Activated CD4-positive, alpha-beta memory T cell treated with anti-CD3 and anti-CD28 coated beads, Interleukin-2, amount 10 ng/mL, durations not matched to agents 7 days and 5 days (primary cell): ENCODE measurements around the gene ZNF277. TPM values are rescaled to one million over a fixed set of nuclear protein-coding genes. Genes with fewer than 3 reads are reported as not detected.

Source experiments
- CTCF ChIA-PET: fragments of 350-600 bp; sonication (Branson Sonifier 250); formaldehyde crosslinking; loops from one replicate; lab custom pipeline; 2021; ENCODE audit warnings: antibody characterized with exemption, inconsistent platforms; lab: Charles Lee
- POLR2A ChIA-PET: fragments of 350-600 bp; sonication (Branson Sonifier 250); formaldehyde crosslinking; loops from one replicate; lab custom pipeline; 2021; ENCODE audit warnings: antibody characterized with exemption; lab: Charles Lee
- DNase-seq: peaks from one replicate; pipeline ENCODE4 v3.0.0-alpha.2; 2020
- H3K27ac Mint-ChIP-seq: one replicate; pipeline ENCODE4 v1.8.0; 2021; ENCODE audit warnings: mild to moderate bottlenecking, mixed read lengths
- H3K27me3 Mint-ChIP-seq: one replicate; pipeline ENCODE4 v1.8.0; 2021; ENCODE audit warnings: mixed read lengths
- H3K36me3 Mint-ChIP-seq: one replicate; pipeline ENCODE4 v1.8.0; 2021; ENCODE audit warnings: low read depth, mixed read lengths
- H3K4me1 Mint-ChIP-seq: one replicate; pipeline ENCODE4 v1.8.0; 2021; ENCODE audit warnings: mixed read lengths
- H3K4me3 Mint-ChIP-seq: one replicate; pipeline ENCODE4 v1.8.0; 2021; ENCODE audit warnings: mild to moderate bottlenecking, mixed read lengths
- H3K9me3 Mint-ChIP-seq: one replicate; pipeline ENCODE4 v1.8.0; 2021; ENCODE audit warnings: mixed read lengths
- total RNA-seq, 2 experiments: library from RNA; stranded (reverse); gene quantifications; one replicate each; pipeline ENCODE4 v1.2.3, GENCODE V29; 2021

ZNF277 gene
- total RNA-seq, 2 experiments from 2014 or later = 27.4 to 27.6 TPM

DNA sequence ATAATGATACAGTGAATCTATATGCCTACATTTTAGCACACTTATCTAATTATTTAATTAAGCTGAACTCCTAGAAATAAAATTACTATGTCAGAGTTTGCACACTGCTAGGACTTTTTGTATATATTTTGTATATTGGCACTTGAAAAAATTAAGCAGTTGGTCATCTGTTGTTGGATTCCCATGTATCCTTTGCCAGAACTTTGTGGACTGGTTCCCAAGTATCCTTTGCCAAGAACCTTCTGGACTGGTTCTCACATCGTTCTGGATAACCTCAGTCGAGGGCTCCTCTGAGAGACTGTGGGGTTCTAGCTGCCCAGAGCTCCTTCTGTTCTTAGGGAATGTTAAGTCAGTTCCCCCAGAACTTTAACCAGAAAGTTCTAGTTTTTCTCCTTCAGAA, 135.0 kb downstream of the ZNF277 start:
- ChIA-PET POLR2A (no interaction called here), CTCF (no interaction called here)
- no peak for DNase-seq
- H3K27me3 Mint-ChIP-seq = no peaks in the 10 kb centered on the region
- H3K4me3 Mint-ChIP-seq = no peak overlapping the region
- H3K36me3 Mint-ChIP-seq = peaks cover 29% of the 10 kb centered on the region
- no peak overlapping the region for H3K27ac Mint-ChIP-seq
- H3K4me1 Mint-ChIP-seq = no peaks in the 10 kb centered on the region
- H3K9me3 Mint-ChIP-seq = no peaks in the 10 kb centered on the region

DNA sequence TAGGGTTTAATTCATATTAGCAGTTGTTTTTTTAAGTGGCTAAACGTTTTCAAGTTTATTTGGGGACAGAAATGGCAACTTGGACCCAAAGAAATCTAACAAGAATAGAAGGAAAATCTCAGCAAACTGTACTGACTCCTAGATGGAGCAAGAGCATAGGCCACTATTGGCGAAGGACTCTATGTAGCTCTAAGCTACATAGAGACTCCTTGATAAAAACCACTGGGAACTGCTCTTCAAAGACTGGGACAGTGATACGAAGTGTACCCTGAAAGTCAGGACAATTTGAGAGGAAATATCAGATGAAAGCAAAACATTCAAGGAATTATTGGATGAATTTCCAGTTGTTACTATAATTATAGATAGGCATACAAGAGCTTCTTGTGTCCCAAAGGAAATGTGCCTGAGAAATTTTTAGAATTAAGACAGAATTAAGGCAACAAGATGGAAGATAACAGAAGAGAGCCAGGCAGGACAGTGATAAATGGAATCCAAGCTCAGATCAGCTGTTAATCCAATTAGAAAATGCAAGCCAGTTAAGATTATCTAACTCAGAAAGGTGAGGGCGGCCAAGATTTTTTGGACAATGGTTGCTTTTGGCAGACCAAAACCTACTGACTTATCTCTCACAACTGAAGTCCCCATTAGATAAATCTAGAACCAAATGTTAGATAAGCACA, 140.0 kb downstream of the ZNF277 start:
- Mint-ChIP-seq H3K4me1 (no peaks in the 10 kb centered on the region), H3K27ac (no peak overlapping the region), H3K9me3 (no peaks in the 10 kb centered on the region), H3K27me3 (no peaks in the 10 kb centered on the region), H3K4me3 (no peak overlapping the region), H3K36me3 (peaks cover 20% of the 10 kb centered on the region)
- no peak for DNase-seq
- CTCF ChIA-PET = no interaction called here
- POLR2A ChIA-PET = no interaction called here

DNA sequence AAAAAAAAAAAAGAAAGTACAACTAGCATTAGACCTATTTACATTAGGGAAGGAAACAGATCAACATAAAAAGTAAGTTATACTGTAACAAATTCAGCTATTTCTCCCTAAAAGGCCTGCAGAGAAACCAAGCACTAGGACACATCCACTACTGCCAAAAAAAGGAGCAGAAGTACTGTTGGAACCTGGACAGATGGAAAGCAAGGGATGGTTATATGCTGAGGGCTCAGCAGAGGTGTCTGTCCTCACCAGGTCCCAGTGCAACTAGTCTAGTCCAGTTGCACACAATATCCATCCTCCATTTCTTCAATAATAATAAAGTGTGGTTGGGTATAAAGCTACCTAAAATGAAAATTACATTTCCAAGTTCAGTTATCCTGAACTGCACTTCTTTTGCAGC, 140.6 kb downstream of the ZNF277 start:
- no peaks in the 10 kb centered on the region for H3K9me3 Mint-ChIP-seq
- POLR2A ChIA-PET = no interaction called here
- CTCF ChIA-PET = no interaction called here
- no peak for DNase-seq
- H3K27me3 Mint-ChIP-seq = no peaks in the 10 kb centered on the region
- peaks cover 19% of the 10 kb centered on the region for H3K36me3 Mint-ChIP-seq
- no peak overlapping the region for H3K4me3 Mint-ChIP-seq
- no peak overlapping the region for H3K27ac Mint-ChIP-seq
- H3K4me1 Mint-ChIP-seq = no peaks in the 10 kb centered on the region

DNA sequence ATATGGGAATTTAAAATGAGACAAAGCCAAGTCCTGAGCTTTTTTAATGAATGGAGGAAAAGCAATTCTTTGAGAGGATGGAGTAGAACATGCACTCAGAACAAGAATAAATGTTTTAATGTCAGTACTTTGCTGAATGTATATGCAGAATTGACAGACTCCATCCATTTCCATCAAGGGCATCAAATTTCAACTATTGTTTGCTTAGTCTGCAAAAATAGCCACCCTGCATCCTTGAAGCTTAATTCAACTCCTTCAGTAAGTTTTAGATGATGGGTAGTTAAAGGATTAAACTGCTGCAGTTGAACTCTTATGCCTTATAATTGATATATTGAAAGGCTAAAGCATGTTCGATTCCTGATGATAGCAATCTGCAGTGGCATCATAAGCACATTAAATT, 144.1 kb downstream of the ZNF277 start:
- no peak for DNase-seq
- peaks cover 5% of the 10 kb centered on the region for H3K27me3 Mint-ChIP-seq
- H3K27ac Mint-ChIP-seq = no peak overlapping the region
- no peaks in the 10 kb centered on the region for H3K36me3 Mint-ChIP-seq
- no peaks in the 10 kb centered on the region for H3K9me3 Mint-ChIP-seq
- ChIA-PET POLR2A (no interaction called here), CTCF (no interaction called here)
- H3K4me1 Mint-ChIP-seq = no peaks in the 10 kb centered on the region
- H3K4me3 Mint-ChIP-seq = no peak overlapping the region

DNA sequence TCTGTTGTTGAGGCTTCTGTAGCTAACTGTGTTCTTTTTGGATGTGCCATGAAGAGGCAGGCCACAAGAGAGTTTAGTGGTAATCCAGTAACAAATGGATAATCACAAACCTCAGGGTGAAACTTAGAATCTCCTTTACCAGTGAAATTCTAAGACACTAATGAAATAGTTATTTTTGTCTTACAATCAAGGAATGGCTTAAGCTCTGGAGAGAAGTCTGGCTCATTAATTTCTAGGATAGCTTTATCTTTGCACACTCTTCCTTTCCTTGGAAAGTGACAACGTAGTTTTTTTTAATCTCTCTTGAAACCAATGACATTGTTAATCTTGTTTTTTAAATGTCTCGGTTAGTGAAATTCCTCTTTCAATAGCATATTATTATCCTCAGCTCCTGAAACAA, 150.1 kb downstream of the ZNF277 start:
- H3K27me3 Mint-ChIP-seq = peaks cover 11% of the 10 kb centered on the region
- DNase-seq = no peak
- no peaks in the 10 kb centered on the region for H3K9me3 Mint-ChIP-seq
- H3K36me3 Mint-ChIP-seq = no peaks in the 10 kb centered on the region
- H3K4me3 Mint-ChIP-seq = no peak overlapping the region
- no peak overlapping the region for H3K27ac Mint-ChIP-seq
- CTCF ChIA-PET = no interaction called here
- POLR2A ChIA-PET = no interaction called here
- no peaks in the 10 kb centered on the region for H3K4me1 Mint-ChIP-seq

DNA sequence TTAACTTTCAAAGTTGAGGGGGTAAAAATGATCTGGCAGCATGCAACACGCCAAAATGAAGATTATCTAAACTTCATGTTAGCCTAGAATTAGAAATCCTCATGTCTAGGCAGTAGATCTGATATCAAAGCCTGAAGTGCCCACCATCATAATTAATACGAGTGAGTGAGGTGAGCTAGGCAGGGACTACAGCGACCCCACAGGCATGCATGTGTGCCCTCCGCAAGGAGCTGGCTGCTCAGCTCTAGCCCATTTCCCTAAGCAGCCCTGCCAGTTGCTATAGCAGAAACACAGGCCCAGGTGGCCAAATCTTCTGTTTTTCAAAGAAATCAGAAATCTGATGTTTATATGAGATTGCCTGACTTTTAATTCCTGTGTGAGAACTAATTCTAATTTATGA, 150.6 kb downstream of the ZNF277 start:
- peaks cover 11% of the 10 kb centered on the region for H3K27me3 Mint-ChIP-seq
- H3K4me1 Mint-ChIP-seq = no peaks in the 10 kb centered on the region
- POLR2A ChIA-PET = no interaction called here

DNA sequence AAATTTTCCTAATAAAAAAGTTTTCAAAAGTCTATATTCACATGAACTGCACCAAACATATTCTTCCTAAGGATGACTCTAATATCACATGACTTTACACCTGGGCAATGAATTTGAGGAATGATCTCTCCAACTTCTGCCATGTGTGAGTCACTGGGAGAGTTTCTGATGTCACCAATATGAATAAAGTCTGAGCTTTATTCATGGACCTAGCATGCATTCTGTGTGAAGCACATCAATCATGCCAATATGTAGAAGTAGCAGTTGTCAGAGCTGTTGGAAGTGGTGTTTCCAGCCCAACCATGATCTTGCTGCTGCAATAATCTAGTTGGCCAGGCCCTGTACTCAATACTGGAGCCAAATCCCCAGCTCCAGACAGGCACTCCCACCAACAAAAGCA, 152.0 kb downstream of the ZNF277 start:
- H3K27me3 Mint-ChIP-seq = peaks cover 8% of the 10 kb centered on the region
- no peak for DNase-seq
- H3K4me1 Mint-ChIP-seq = no peaks in the 10 kb centered on the region
- no peaks in the 10 kb centered on the region for H3K36me3 Mint-ChIP-seq
- ChIA-PET CTCF (no interaction called here), POLR2A (no interaction called here)
- H3K4me3 Mint-ChIP-seq = no peak overlapping the region
- H3K27ac Mint-ChIP-seq = no peak overlapping the region
- H3K9me3 Mint-ChIP-seq = no peaks in the 10 kb centered on the region

More for the DNA sequence above, 150.6 kb downstream of the ZNF277 start:
- no peak overlapping the region for H3K27ac Mint-ChIP-seq
- CTCF ChIA-PET = no interaction called here
- no peak overlapping the region for H3K4me3 Mint-ChIP-seq
- H3K36me3 Mint-ChIP-seq = no peaks in the 10 kb centered on the region
- no peaks in the 10 kb centered on the region for H3K9me3 Mint-ChIP-seq
- no peak for DNase-seq

DNA sequence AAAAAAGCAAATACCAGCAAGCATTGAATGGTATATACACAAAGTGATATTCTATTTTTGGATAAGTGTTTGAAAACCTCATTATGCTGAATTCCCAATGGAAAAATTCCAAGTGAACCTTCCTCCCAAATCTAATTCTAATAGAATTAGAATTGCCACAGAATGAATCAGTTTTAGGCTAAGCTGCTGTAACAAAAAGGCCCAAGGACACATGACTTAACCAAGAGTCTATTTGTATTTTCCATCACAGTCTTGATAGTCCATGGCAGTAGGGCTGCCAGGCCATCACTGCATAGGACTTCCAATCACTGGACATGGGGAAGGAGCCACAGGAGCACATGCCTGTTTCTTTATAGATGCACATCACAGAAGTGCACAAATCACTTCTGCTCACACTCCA, 152.6 kb downstream of the ZNF277 start:
- Mint-ChIP-seq H3K9me3 (no peaks in the 10 kb centered on the region), H3K27ac (no peak overlapping the region), H3K36me3 (no peaks in the 10 kb centered on the region), H3K4me3 (no peak overlapping the region), H3K27me3 (peaks cover 8% of the 10 kb centered on the region), H3K4me1 (no peaks in the 10 kb centered on the region)
- DNase-seq = no peak
- ChIA-PET CTCF (no interaction called here), POLR2A (no interaction called here)

DNA sequence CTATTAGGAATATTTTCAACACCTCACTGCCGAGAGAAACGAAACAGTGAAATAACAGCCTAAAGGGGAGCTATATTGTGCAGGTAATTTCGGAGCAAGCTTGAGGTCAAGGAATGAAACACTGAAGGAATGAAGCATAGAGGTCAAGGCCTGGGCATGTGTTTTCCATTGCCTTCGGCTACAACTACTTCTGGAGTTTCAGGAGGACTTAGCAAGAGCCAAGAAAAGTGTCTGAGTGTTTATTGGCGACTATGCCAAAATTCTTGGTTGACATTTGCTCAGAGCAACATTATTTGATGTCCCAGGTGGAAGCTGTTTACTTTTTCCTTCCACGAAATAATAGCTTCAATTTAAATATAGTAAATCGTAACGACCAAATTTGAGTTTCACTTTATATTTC, 154.2 kb downstream of the ZNF277 start:
- ChIA-PET CTCF (no interaction called here), POLR2A (no interaction called here)
- no peak for DNase-seq
- no peaks in the 10 kb centered on the region for H3K36me3 Mint-ChIP-seq
- no peak overlapping the region for H3K27ac Mint-ChIP-seq
- peaks cover 6% of the 10 kb centered on the region for H3K27me3 Mint-ChIP-seq
- no peaks in the 10 kb centered on the region for H3K4me1 Mint-ChIP-seq
- no peaks in the 10 kb centered on the region for H3K9me3 Mint-ChIP-seq
- no peak overlapping the region for H3K4me3 Mint-ChIP-seq

DNA sequence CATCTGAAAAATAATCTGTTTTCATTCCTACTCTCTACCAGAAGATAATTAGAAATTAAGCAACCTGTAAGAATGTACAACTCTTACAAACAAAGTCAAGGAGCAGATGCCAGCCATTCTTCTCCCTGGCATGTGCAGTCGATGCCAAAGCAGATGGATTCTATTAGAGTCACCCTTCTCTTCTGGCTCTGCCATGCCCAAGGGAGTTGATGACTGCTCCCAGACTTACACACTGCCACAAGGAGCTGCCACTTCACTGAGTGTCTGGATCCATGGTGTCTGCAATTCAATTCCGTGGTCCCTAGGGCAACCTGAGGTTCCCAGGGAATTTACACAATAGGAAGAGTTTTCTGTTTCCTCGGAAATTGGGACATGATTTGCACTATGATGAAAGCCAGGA, 154.7 kb downstream of the ZNF277 start:
- H3K9me3 Mint-ChIP-seq = no peaks in the 10 kb centered on the region
- no peaks in the 10 kb centered on the region for H3K36me3 Mint-ChIP-seq
- H3K27me3 Mint-ChIP-seq = peaks cover 6% of the 10 kb centered on the region
- CTCF ChIA-PET = no interaction called here
- H3K27ac Mint-ChIP-seq = no peak overlapping the region
- H3K4me3 Mint-ChIP-seq = no peak overlapping the region
- H3K4me1 Mint-ChIP-seq = no peaks in the 10 kb centered on the region
- no peak for DNase-seq
- POLR2A ChIA-PET = no interaction called here

DNA sequence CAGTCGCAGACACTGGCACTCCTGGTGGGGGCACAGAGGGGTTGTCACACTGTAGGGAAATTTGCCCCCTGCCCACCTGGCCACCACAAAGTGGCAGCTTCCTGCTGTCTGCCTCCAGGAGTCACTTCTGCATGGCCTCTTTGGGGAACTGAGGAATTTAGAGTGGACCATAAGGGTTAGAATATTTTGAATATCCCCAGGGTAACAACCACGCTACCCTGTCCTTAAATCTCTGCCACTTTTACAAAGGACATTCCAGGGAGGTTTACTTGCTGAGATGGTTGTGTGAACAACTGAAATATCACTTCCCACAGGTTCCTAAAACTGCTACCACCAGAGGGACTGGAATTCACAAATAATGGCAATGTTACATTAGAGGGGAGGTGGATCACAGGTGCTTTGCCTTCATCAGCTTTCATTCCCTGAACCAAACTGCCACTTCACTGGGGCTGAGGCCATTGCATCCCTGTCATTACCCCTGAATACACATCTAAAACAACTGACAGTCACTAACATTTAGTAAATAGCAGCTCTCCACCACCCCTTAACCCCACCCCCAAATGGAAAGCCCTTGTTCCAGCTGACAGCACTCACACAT, 155.7 kb downstream of the ZNF277 start:
- DNase-seq = no peak
- Mint-ChIP-seq H3K4me1 (no peaks in the 10 kb centered on the region), H3K27ac (no peak overlapping the region), H3K4me3 (no peak overlapping the region), H3K36me3 (no peaks in the 10 kb centered on the region), H3K9me3 (no peaks in the 10 kb centered on the region), H3K27me3 (peaks cover 6% of the 10 kb centered on the region)
- ChIA-PET POLR2A (no interaction called here), CTCF (no interaction called here)

DNA sequence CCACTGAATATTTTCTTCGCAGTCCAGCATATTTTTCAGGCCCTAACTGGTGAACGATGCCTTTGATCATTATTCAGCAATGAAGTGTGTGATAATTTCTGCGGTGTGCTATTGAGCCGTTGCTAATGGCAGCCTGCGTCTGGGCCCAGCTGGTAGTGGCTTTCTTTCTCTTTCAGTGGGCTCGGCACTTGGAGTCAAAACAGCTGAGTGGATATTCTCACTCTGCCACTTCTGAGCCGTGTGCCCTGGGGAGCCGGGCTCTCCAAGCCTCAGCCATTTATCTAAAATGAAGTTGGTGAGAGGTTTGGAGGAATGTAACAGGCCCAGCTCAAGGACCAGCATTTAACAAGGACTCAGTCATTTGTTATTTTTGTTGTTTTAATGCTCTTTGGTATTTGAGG, 156.2 kb downstream of the ZNF277 start:
- Mint-ChIP-seq H3K4me1 (no peaks in the 10 kb centered on the region), H3K4me3 (no peak overlapping the region), H3K36me3 (no peaks in the 10 kb centered on the region), H3K27ac (no peak overlapping the region), H3K9me3 (no peaks in the 10 kb centered on the region), H3K27me3 (peaks cover 6% of the 10 kb centered on the region)
- POLR2A ChIA-PET = no interaction called here
- no peak for DNase-seq
- CTCF ChIA-PET = no interaction called here

DNA sequence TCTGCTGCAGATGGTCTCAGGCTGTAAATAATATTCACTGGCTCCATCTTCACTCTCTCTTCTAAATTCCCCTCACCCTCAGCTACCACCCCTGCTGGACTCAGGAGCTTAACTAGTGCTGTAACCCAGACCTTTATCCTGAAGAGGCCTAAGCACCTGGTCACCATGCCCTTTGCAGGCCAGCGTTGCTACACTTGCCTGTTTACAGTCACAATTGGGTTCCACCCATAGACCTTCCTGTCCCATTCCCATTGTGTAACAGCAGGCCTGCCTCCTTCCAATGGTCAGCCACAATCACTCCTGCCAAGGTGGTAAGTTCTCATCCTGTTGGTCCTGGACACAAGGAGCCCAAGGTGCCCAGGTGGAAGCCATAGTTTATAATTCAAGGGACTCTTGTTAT, 157.9 kb downstream of the ZNF277 start:
- ChIA-PET POLR2A (no interaction called here), CTCF (no interaction called here)
- Mint-ChIP-seq H3K9me3 (no peaks in the 10 kb centered on the region), H3K4me1 (no peaks in the 10 kb centered on the region), H3K4me3 (no peak overlapping the region), H3K27me3 (peaks cover 6% of the 10 kb centered on the region), H3K36me3 (no peaks in the 10 kb centered on the region), H3K27ac (no peak overlapping the region)
- no peak for DNase-seq

DNA sequence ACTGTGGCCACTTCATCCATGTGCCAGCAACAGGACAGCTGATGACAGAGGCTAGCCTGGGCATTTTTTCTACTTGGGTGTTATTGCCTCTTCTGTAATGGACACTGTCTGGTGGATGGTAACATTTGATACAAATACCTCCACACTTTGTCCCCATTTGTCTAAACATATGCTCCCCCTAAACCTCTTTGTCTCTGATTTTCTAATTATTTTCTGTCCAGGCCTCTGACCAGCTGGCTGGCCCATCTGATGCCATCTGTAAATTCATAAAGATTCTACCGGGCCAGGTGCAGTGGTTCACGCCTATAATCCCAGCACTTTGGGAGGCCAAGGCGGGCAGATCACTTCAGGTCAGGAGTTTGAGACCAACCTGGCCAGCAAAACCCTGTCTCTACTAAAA, 159.1 kb downstream of the ZNF277 start:
- no peak overlapping the region for H3K4me3 Mint-ChIP-seq
- H3K36me3 Mint-ChIP-seq = no peaks in the 10 kb centered on the region
- no peaks in the 10 kb centered on the region for H3K9me3 Mint-ChIP-seq
- no peaks in the 10 kb centered on the region for H3K4me1 Mint-ChIP-seq
- H3K27ac Mint-ChIP-seq = no peak overlapping the region
- CTCF ChIA-PET = no interaction called here
- peaks cover under 1% of the 10 kb centered on the region for H3K27me3 Mint-ChIP-seq
- no peak for DNase-seq
- POLR2A ChIA-PET = no interaction called here
